Neuron (in vitro differentiated cells): Measurements from ENCODE around the gene MPPED1.

ENCODE experiments used
- H2AFZ ChIP-seq: one replicate; pipeline ENCODE4 v1.6.1; 2013; ENCODE audit warnings: low read depth, mild to moderate bottlenecking, inconsistent platforms, low read length, moderate library complexity
- H3K27me3 ChIP-seq: one replicate; pipeline ENCODE4 v1.6.1; 2013; ENCODE audit warnings: low read length; ENCODE audit not compliant: insufficient read depth
- H3K36me3 ChIP-seq: one replicate; pipeline ENCODE4 v1.6.1; 2013; ENCODE audit warnings: low read length; ENCODE audit not compliant: insufficient read depth
- H3K4me1 ChIP-seq: one replicate; pipeline ENCODE4 v1.6.1; 2013; ENCODE audit warnings: low read length; ENCODE audit not compliant: insufficient read depth
- H3K4me3 ChIP-seq: 2 replicates; pipeline ENCODE4 v1.5.1; 2013; ENCODE audit warnings: mild to moderate bottlenecking, low read length, moderate library complexity
- H3K9me3 ChIP-seq: one replicate; pipeline ENCODE4 v1.6.1; 2013; ENCODE audit warnings: low read length

Gene MPPED1, protein sequence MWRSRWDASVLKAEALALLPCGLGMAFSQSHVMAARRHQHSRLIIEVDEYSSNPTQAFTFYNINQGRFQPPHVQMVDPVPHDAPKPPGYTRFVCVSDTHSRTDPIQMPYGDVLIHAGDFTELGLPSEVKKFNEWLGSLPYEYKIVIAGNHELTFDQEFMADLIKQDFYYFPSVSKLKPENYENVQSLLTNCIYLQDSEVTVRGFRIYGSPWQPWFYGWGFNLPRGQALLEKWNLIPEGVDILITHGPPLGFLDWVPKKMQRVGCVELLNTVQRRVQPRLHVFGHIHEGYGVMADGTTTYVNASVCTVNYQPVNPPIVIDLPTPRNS

DNA sequence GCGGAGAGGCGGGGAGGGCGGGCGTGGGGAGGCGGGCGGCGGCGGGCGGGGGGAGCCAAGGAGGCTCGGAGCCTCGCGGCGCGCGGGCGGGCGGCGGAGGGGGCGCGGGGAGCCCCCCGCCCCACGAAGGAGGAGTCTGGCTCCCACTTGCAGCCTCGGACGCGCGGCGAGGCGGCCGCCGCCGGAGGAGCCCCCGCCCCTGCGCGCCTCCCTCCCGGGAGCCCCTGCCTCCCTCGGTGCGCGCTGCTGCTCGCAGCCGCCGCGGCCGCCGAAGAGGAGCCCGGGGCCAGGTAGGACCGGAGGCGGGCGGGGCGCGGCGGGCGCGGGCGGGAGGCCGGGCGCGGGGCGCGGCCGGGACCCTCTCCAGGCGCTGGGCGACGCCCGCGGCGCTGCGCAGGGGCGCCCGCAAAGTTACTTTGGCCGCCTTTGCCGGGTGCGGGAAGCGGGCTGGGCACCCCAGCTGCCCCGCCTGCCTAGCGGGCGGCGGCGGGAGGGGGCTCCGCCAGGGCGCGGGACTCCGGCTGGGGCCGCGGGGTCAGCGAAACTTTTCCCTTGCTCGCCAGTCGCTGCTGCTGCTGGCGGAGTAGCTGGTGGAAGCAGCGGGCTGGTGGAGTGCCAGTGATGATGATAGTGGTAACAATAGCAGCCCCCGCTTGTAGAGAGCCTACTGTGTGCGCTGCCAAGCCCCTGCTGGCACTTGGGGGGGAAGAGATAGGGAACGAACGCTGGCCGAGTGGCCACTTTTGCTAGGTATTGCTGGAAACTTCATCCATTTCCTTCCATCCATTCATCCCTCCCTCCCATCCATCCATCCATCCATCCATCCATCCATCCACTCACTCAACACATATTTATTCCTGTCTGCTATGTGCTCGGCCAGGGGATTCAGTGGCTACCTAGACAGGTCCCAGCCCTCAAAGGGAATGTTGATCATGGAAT lies at the start of gene MPPED1:
Gene MPPED1, plus strand, starts transcription at position 146 of the 939 bp plus-strand sequence. CDS start 12,972 bp downstream, outside the sequence.
- Histone ChIP-seq H3K4me1 (peaks cover 4% of the 10 kb centered on the region), H3K4me3 (peak within 1 kb of the TSS; percentile 22), H3K36me3 (no peaks in the 10 kb centered on the region), H3K9me3 (no peaks in the 10 kb centered on the region), H2AFZ (no peak within 1 kb of the TSS), H3K27me3 (peaks cover 72% of the 10 kb centered on the region)

DNA sequence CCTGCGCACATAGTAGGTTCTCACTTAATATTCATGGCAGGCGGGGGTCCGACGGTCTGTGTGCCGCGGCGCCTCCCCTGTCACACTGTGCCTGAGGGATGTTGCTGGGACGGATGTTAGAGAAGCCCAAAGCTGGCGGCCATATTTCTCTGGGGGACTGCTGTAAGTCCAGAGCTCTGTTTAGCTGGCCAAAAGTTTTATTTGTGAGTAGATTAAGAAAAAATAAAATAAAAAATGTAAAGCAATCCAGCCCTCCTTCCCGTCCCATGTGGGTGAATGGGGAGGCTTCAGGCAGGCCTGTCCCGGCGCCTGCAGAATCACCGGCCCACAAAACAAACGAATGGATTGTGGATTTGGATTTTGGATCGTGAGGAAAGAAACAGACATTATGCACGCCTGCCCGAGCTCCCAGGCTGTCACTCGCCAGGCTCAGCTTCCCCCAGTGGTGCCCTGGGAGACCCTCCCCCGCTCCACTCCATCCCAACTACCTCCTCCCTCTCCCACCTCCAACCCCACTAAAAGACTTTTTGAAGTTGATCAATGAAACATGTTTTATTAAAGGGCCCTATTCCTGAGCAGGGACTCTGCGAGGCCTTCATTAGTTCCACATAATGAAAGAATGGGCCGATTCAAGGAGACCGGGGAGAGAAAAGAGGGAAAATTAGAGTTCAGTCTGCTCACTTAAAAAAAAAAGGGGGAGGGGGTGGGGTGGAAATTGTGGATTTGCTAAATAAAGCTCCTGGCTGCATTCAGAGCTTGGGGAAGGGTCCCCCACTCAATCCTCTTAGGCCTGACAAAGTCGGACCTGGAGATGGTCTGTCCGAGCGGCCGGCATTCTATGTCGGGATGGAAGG lies 48.3 kb upstream of the MPPED1 start:
- H3K27me3 ChIP-seq, result peaks cover 2% of the 10 kb centered on the region
- no peaks in the 10 kb centered on the region for H3K36me3 ChIP-seq
- H2AFZ ChIP-seq, result no peak overlapping the region
- H3K4me3 ChIP-seq, result no peak overlapping the region
- no peaks in the 10 kb centered on the region for H3K4me1 ChIP-seq
- no peaks in the 10 kb centered on the region for H3K9me3 ChIP-seq

DNA sequence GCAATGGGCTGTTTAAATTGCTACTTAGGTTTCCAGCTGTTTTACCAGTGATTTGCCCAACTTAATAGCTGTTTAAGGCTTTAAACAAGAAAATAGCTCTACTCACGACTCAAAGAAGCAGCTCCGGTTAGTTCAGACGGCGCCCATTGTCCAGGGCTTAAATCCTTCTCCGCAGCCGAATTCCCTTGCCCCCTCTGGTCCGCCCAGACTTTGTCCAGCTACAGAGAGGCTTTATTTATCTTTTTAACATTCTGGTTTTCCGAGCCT lies 47.7 kb upstream of the MPPED1 start:
- Histone ChIP-seq H2AFZ (no peak overlapping the region), H3K36me3 (no peaks in the 10 kb centered on the region), H3K27me3 (peaks cover 2% of the 10 kb centered on the region), H3K4me3 (no peak overlapping the region), H3K4me1 (no peaks in the 10 kb centered on the region), H3K9me3 (no peaks in the 10 kb centered on the region)

DNA sequence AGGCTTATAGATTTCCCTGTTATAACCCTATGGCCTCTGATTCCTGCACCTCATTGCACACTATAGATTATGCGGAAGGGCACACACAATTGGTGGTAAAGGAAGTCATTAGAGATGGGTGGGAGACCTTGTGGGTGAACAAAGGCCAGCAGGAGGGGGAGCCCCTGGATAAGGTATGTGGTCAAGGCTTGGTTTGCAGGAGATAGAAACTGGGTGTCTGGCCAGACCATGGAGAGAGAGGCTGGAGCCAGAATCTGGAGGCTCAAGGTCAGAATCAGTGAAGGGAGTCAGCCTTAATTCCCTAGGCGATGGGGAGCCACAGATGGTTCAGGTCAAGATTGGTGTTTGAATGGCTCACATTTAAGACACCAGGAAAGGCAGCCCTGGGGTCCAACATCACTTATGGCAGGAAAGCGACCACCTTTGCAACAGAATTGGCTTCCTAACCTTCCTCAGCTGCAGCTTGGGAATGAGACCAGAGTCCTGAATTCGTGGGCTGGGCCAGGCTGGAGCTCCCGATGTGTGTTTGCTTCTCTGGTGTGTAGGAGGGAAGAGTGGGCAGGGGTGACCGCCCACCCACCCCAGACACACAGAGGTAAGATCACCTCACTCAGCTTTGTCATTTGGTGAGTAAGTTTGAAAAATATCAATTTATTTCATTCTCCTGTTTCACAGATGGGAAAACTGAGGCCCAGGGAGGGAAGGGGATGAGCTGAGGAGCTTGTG lies 45.9 kb upstream of the MPPED1 start:
- no peak overlapping the region for H3K4me3 ChIP-seq
- H2AFZ ChIP-seq, result no peak overlapping the region
- peaks cover 2% of the 10 kb centered on the region for H3K27me3 ChIP-seq
- H3K9me3 ChIP-seq, result no peaks in the 10 kb centered on the region
- H3K4me1 ChIP-seq, result no peaks in the 10 kb centered on the region
- no peaks in the 10 kb centered on the region for H3K36me3 ChIP-seq

DNA sequence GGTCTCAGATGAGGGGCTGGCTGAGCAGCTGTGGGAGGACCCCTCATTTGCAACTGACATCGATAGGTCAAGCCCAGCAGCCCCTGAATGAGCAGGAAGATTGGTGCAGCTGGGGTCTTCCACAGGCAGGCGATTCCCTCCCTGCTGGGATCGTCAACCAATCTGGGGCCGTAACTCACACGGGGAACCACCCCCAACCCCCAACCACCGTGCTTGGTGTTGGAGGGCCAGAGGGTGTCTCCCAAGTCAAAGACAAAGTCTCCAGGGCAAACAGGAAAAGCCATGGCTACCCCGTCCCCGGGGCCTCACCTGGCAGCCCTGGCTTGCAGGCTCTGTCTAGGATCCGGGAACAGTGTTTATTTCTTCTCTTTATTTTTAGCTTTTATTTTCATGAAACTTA lies 41.8 kb upstream of the MPPED1 start:
- Histone ChIP-seq H3K9me3 (no peaks in the 10 kb centered on the region), H2AFZ (no peak overlapping the region), H3K4me3 (no peak overlapping the region), H3K36me3 (no peaks in the 10 kb centered on the region), H3K27me3 (peaks cover 2% of the 10 kb centered on the region), H3K4me1 (no peaks in the 10 kb centered on the region)

DNA sequence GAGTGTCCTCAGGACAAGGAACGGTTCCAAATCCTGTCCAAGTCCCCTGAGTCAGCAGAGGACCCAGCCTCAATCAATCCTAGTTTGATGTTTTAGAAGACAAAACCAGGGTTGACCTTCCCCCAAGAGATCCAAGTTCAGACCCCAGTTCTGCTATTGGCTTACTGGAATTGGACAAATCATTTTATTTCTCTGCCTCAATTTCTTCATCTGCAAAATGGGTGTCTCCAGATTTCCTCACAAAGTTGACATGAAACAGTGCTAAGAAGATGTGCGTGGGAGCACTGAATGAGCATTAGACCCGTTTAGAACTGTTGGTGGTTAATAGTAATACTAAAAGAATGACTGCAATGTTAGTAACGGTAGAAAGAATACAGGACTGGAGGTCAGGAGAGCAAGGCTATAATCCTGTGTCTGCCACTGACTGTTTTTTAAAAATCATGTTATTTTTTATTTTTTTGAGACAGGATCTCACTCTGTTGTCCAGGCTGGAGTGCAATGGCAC lies 35.8 kb upstream of the MPPED1 start:
- Histone ChIP-seq H3K4me3 (no peak overlapping the region), H3K9me3 (no peaks in the 10 kb centered on the region), H3K36me3 (no peaks in the 10 kb centered on the region), H3K4me1 (no peaks in the 10 kb centered on the region), H3K27me3 (peaks cover 7% of the 10 kb centered on the region), H2AFZ (no peak overlapping the region)

DNA sequence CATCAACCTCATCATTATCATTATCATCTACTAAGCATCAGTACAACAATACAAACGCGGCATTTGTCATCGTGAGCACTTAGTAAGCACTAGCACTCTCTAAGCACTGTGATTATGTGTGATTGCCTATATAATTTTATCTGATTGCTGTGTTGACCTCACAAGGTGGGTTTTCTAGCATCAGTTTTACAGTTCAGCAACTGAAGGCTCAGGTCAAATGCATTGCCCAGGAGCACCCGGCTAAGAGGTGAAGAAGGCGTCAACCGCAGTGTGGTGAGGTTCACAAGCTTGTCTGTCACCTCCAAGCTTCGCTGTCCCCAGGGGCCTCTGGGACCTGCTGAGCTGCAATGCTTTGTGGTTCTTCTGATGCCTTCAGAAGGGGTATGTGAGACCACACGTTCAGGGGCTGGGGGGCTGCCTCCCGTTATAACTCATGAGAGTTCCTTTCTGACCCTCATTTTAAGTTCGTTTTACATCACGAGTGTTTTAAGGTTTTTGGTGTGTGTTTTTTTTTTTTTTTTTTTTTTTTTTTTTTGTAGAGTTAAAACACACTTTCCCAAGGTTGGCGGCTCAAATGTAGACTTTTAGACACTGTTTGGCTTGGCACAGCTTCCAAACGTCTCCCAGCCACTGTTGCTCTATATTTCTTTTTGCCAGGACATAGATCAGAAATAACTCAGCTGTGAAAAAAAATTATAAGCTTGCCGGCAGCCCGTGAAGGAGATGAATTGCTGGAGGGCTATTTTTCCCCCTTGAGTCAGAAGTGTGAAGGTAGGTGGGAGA lies 34.9 kb upstream of the MPPED1 start:
- H2AFZ ChIP-seq, result no peak overlapping the region
- H3K4me1 ChIP-seq, result no peaks in the 10 kb centered on the region
- H3K4me3 ChIP-seq, result no peak overlapping the region
- H3K9me3 ChIP-seq, result no peaks in the 10 kb centered on the region
- no peaks in the 10 kb centered on the region for H3K36me3 ChIP-seq
- H3K27me3 ChIP-seq, result peaks cover 13% of the 10 kb centered on the region

DNA sequence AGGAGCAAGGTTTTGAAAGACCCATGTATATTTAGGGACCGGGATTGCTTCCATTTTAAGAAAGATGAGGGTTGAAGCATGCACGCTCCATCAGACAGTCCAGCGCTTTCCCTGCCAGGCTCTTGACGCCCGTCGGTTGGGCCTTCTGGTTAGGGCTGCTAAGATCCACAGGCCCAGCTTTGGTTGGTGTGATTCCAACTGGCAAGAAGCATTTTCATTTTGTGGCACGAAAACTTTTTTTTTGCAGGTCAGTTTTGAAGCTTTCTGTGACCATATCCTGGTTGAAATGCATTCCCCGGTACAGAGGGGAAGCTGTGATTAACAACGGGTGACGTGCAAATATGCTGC lies 34.3 kb upstream of the MPPED1 start:
- Histone ChIP-seq H2AFZ (no peak overlapping the region), H3K4me1 (no peaks in the 10 kb centered on the region), H3K36me3 (no peaks in the 10 kb centered on the region), H3K27me3 (peaks cover 13% of the 10 kb centered on the region), H3K9me3 (no peaks in the 10 kb centered on the region), H3K4me3 (no peak overlapping the region)

DNA sequence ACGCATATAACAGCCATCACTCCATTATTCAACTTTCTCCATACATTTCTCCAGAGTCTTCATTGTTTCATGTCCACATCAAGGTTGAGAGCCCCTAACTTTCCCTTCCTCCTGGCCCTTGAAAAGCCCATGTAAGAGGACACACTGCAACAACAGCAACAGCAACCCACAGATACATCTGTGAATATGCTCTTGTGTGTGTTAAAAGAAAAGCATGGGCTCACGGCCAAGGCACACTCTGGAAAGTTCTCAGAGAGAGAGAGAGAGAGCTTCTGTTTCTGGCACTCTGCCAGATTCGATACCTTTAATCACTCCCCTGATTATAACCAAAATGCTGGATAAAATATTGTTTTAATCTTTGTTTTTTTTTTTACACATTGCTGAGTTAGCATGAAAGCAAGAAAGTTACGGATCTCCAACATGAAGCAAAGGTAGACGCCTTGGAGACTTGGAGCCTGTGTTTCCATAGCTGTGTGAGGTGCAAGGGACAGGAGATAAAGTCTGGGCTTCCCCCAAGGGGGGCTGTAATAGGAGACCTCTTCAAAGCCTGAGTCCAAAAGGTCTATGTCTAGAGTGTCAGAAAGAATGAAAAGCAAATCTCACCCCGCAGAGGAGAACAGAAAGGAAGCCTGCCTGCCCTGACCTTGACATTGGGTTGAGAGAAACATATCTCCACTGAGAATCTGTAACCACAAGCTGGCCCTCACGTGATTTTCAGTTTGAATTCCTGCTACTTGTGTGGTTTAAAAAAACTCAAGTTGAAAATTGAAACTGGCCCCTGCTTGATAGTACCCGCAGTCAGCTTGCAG lies 33.7 kb upstream of the MPPED1 start:
- H3K36me3 ChIP-seq, result no peaks in the 10 kb centered on the region
- H3K9me3 ChIP-seq, result no peaks in the 10 kb centered on the region
- H3K27me3 ChIP-seq, result peaks cover 13% of the 10 kb centered on the region
- no peak overlapping the region for H3K4me3 ChIP-seq
- H2AFZ ChIP-seq, result no peak overlapping the region
- no peaks in the 10 kb centered on the region for H3K4me1 ChIP-seq

DNA sequence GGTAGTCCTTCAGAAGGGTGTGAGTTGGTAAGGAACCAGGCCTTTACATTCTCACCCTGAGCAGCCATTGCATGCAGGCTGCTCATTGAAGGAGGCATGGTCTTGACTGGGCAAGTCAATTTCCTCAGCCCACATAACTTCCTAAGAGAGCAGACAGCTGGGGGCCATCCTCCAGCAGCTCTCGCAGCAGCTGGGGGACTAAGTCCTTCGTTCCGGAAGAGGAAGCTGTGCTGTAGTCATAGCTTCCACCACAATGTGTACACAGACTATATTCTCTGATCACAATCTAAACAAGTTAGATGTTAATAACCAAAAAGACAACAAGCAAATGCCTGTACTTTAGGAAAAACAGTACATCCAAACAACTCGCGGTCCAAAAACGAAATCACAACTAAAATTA lies 30.1 kb upstream of the MPPED1 start:
- Histone ChIP-seq H2AFZ (no peak overlapping the region), H3K9me3 (no peaks in the 10 kb centered on the region), H3K4me1 (peaks cover 2% of the 10 kb centered on the region), H3K36me3 (no peaks in the 10 kb centered on the region), H3K27me3 (peaks cover 13% of the 10 kb centered on the region), H3K4me3 (no peak overlapping the region)

DNA sequence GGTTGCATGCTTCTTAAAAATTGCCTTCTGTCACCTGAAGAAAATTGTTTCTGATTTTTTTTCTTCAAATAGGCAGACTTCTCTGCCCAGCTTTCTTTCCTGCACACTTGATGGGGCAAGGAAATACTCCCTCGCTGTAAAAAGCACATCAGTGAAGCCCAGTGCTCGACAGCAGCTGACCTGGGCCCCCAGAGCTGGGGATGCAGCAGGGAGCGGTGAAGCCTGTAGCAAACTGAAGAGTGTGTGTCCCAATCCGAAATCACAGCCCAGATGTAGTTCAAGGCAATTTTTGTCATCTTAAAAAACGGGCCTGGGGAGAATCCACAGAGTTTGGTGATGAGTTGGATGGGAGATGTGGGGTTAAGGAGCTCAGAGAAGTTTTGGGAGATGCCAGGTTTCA lies 27.0 kb upstream of the MPPED1 start:
- peaks cover 2% of the 10 kb centered on the region for H3K4me1 ChIP-seq
- H2AFZ ChIP-seq, result no peak overlapping the region
- H3K36me3 ChIP-seq, result no peaks in the 10 kb centered on the region
- H3K4me3 ChIP-seq, result no peak overlapping the region
- no peaks in the 10 kb centered on the region for H3K9me3 ChIP-seq
- H3K27me3 ChIP-seq, result peaks cover 9% of the 10 kb centered on the region
